H1 (cell line): ENCODE results near the gene CHCHD6. TPM values are rescaled to one million over a fixed set of nuclear protein-coding genes. Genes with fewer than 3 reads are reported as not detected.

ENCODE experiments used
- E2F6 ChIP-seq: IDR thresholded peaks from 2 replicates; pipeline ENCODE4 v1.6.1; 2012; ENCODE audit warnings: inconsistent platforms
- EP300 ChIP-seq, 2 experiments: IDR thresholded peaks; 1 replicate in 1 of 2; 2 replicates in 1 of 2; pipeline ENCODE4 v1.6.1; 2011 to 2012; ENCODE audit warnings: low read depth in 2 of 2, low read length in 2 of 2, mild to moderate bottlenecking in 2 of 2, borderline replicate concordance in 1 of 2, inconsistent platforms in 1 of 2, moderate library complexity in 1 of 2
- GABPA ChIP-seq: IDR thresholded peaks from 2 replicates; pipeline ENCODE4 v1.6.1; 2011; ENCODE audit warnings: mild to moderate bottlenecking, low read length, moderate library complexity, borderline replicate concordance; ENCODE audit not compliant: insufficient read depth
- KDM4A ChIP-seq: IDR thresholded peaks from one replicate; pipeline ENCODE4 v1.7.1; 2012; ENCODE audit warnings: low read depth, mild to moderate bottlenecking, moderate library complexity, low read length, inconsistent platforms; ENCODE audit not compliant: severe bottlenecking
- KDM5A ChIP-seq: fragments of 200-600 bp; IDR thresholded peaks from 2 replicates; pipeline ENCODE4 v1.7.1; 2012; ENCODE audit warnings: mild to moderate bottlenecking, low read length, inconsistent platforms, mixed read lengths
- MAFK ChIP-seq: IDR thresholded peaks from 2 replicates; pipeline ENCODE4 v1.6.1; 2012; ENCODE audit warnings: low read depth, mild to moderate bottlenecking, improper control_type of control experiment, low read length
- NANOG ChIP-seq: IDR thresholded peaks from 2 replicates; pipeline ENCODE4 v1.6.1; 2011; ENCODE audit warnings: low read length, low read depth, mild to moderate bottlenecking, inconsistent platforms; ENCODE audit not compliant: insufficient read depth, poor library complexity, severe bottlenecking
- POLR2A ChIP-seq, 2 experiments: IDR thresholded peaks; 1 replicate in 1 of 2; 2 replicates in 1 of 2; pipeline ENCODE4 v1.6.1; 2011; ENCODE audit warnings: low read depth in 2 of 2, low read length in 2 of 2, mild to moderate bottlenecking in 2 of 2; ENCODE audit errors: control extremely low read depth in 1 of 2
- POU5F1 ChIP-seq: IDR thresholded peaks from 2 replicates; pipeline ENCODE4 v1.6.1; 2011; ENCODE audit warnings: low read depth, mild to moderate bottlenecking, low read length, moderate library complexity
- RXRA ChIP-seq: IDR thresholded peaks from 2 replicates; pipeline ENCODE4 v1.6.1; 2011; ENCODE audit warnings: low read depth, mild to moderate bottlenecking, low read length, moderate library complexity; ENCODE audit not compliant: insufficient read depth
- SAP30 ChIP-seq: fragments of 300-600 bp; sonication (generic); IDR thresholded peaks from 2 replicates; pipeline ENCODE4 v1.7.1; 2012; ENCODE audit warnings: low read length, moderate library complexity, mild to moderate bottlenecking, inconsistent platforms; ENCODE audit not compliant: insufficient read depth, insufficient replicate concordance
- SIN3A ChIP-seq, 2 experiments: IDR thresholded peaks in 1 of 2; conservative IDR thresholded peaks in 1 of 2; 2 replicates each; pipeline ENCODE4 v1.6.1; 2011 to 2012; ENCODE audit warnings: low read length in 2 of 2, improper control_type of control experiment in 1 of 2, low read depth in 1 of 2, mild to moderate bottlenecking in 1 of 2
- SP1 ChIP-seq: IDR thresholded peaks from 2 replicates; pipeline ENCODE4 v1.6.1; 2011; ENCODE audit warnings: low read depth, low read length
- TEAD4 ChIP-seq: IDR thresholded peaks from 2 replicates; pipeline ENCODE4 v1.6.1; 2012; ENCODE audit warnings: low read depth, low read length, inconsistent platforms, mixed read lengths
- USF2 ChIP-seq: IDR thresholded peaks from 2 replicates; pipeline ENCODE4 v1.6.1; 2011; ENCODE audit warnings: low read length, improper control_type of control experiment
- YY1 ChIP-seq: IDR thresholded peaks from 2 replicates; pipeline ENCODE4 v1.6.1; 2011; ENCODE audit warnings: low read depth, mild to moderate bottlenecking, low read length
- polyA plus RNA-seq, 7 experiments: library from polyadenylated mRNA; depleted of rRNA in 3 of 7; stranded (reverse) in 5 of 7; unstranded in 2 of 7; fragments of >200 nt in 5 of 7; fragments of 200-250 nt in 2 of 7; gene quantifications; 1 replicate in 5 of 7; 2 replicates in 1 of 7; 4 replicates in 1 of 7; pipeline versions ENCODE4 v1.2.1 to v1.2.3, GENCODE V29; 2011 to 2013; ENCODE audit warnings: missing spikeins in 2 of 7, mixed read lengths in 2 of 7
- total RNA-seq: library from RNA; stranded (reverse); fragmentation: NEBNext Ultra II Directional; extraction: Animal tissue kit (Norgen Biotek cat#: 25700); gene quantifications from 2 replicates; pipeline ENCODE4 v1.2.1, GENCODE V29; 2021

Gene CHCHD6
- total and polyA plus RNA-seq, 2 of the 8 experiments (the other 6 are each of a cell fraction or from before 2014, with no cell fraction given) = 32.4 to 37.6 TPM

- TF ChIP-seq TEAD4 (peak; percentile 75), NANOG (no peak), YY1 (peak; percentile 30; the same call in 1 of the 2 replicates), EP300 (IDR thresholded peaks at IDR 0.05; ENCODE audit: borderline replicate concordance in 1 of 2, low read depth in 2 of 2, low read length in 2 of 2) (no peak), MAFK (no peak), POU5F1 (no peak), SAP30 (no peak), RXRA (no peak), KDM5A (no peak), KDM4A (no peak), E2F6 (no peak), SIN3A (conservative IDR thresholded peaks at IDR 0.05 in 1 of 2, IDR thresholded peaks at IDR 0.05 in 1 of 2; ENCODE audit: low read depth in 1 of 2, low read length in 2 of 2) (no peak), POLR2A (IDR thresholded peaks at IDR 0.05; ENCODE audit: control extremely low read depth in 1 of 2, low read depth in 2 of 2, low read length in 2 of 2) (no peak), SP1 (0 out of 2 replicates have a peak, but pooled peaks have one; percentile 26), GABPA (no peak), USF2 (no peak)
These were observed 148.5 kb downstream of the CHCHD6 start (continued) for GRCh38 chr3:126852511-126852910.
